Astrocyte (in vitro differentiated cells and primary cell): ENCODE results near the gene KLF15.

Source experiments
- EZH2 ChIP-seq: IDR thresholded peaks from 2 replicates; pipeline ENCODE4 v1.6.1; 2012; ENCODE audit warnings: mild to moderate bottlenecking, low read length, inconsistent platforms; ENCODE audit not compliant: insufficient read depth
- TF ChIP-seq, protein P1 (sequence below): IDR thresholded peaks from 2 replicates; pipeline ENCODE4 v1.5.1; 2011; ENCODE audit warnings: low read depth, mild to moderate bottlenecking, inconsistent platforms, low read length, moderate library complexity; ENCODE audit not compliant: insufficient read depth

DNA sequence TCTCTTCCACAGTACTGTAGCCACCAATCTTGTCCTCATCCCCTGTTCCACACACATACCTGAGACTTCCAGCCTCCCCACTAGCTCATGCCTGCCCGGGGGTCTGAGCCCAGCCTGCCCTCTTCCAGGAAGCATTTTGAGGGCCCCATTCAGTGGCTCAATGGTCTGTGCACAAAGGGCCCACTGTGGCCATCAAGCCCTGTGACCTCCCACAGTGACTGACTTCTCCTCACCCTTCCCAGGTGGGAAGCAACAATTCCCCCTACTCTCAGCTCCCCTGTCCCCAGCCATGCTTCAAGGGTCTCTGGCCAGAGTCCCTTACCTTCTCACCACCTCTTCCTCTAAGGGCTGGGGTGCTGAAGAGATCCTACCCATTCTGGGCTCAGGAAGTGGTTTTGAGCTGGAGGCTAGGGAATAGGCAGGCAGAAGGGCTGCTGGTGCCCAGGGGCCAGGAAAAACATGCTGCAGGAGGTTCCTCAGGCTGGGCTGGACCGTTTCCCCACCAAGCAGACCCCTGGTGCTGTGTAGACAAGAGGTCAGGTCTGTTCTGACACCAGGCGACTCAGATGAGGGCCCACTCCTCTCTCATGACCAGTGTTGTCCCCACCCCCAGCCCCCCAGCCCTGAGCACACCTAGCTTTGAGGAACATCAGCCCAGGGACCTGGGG is 3.0 kb upstream of the KLF15 start:
- TF ChIP-seq, protein P1, sequence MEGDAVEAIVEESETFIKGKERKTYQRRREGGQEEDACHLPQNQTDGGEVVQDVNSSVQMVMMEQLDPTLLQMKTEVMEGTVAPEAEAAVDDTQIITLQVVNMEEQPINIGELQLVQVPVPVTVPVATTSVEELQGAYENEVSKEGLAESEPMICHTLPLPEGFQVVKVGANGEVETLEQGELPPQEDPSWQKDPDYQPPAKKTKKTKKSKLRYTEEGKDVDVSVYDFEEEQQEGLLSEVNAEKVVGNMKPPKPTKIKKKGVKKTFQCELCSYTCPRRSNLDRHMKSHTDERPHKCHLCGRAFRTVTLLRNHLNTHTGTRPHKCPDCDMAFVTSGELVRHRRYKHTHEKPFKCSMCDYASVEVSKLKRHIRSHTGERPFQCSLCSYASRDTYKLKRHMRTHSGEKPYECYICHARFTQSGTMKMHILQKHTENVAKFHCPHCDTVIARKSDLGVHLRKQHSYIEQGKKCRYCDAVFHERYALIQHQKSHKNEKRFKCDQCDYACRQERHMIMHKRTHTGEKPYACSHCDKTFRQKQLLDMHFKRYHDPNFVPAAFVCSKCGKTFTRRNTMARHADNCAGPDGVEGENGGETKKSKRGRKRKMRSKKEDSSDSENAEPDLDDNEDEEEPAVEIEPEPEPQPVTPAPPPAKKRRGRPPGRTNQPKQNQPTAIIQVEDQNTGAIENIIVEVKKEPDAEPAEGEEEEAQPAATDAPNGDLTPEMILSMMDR, result no peak
- TF ChIP-seq EZH2, result no peak
